Tibial artery (tissue), 4 donors: ENCODE results near the gene PTPRR.

ENCODE experiments used
- DNase-seq, 2 donors: peaks; one replicate each; pipeline ENCODE4 v3.0.0-alpha.2; 2019
- H3K27ac ChIP-seq, 2 donors: fragments of 200-600 bp; sonication (generic) in 1 of 2; 1 replicate in 1 of 2; 2 replicates in 1 of 2; pipeline ENCODE4 v1.5.1; 2018 to 2019; ENCODE audit warnings: mild to moderate bottlenecking in 1 of 2
- H3K27me3 ChIP-seq, 2 donors: fragments of 200-600 bp; sonication (generic) in 1 of 2; one replicate each; pipeline versions ENCODE4 v1.5.1 to v1.6.0; 2016 to 2019
- H3K36me3 ChIP-seq, 3 donors: fragments of 200-600 bp; sonication (generic) in 2 of 3; one replicate each; pipeline ENCODE4 v1.5.1; 2016 to 2019; ENCODE audit warnings: mild to moderate bottlenecking in 2 of 3
- H3K4me1 ChIP-seq, 4 donors: fragments of 200-600 bp; sonication (generic) in 2 of 4; 1 replicate in 3 of 4; 2 replicates in 1 of 4; pipeline ENCODE4 v1.5.1; 2016 to 2019
- H3K4me3 ChIP-seq, 2 donors: fragments of 200-600 bp; sonication (generic) in 1 of 2; 1 replicate in 1 of 2; 2 replicates in 1 of 2; pipeline ENCODE4 v1.5.1; 2018 to 2019; ENCODE audit warnings: mild to moderate bottlenecking in 2 of 2
- H3K9me3 ChIP-seq, 3 donors: fragments of 200-600 bp; sonication (generic) in 1 of 3; one replicate each; pipeline ENCODE4 v1.5.1; 2016 to 2019
- intact Hi-C: fragments of 100-400 bp; cut with DNase I; formaldehyde crosslinking; loops from one replicate; pipeline ENCODE4 v1.15.0; 2023; ENCODE audit warnings: low total_unique reads
- TF ChIP-seq, protein P1 (sequence below), 2 experiments: fragments of 200-600 bp in 1 of 2; fragments of 450-650 bp in 1 of 2; IDR thresholded peaks; one replicate each; pipeline ENCODE4 v1.5.1; 2017 to 2019; ENCODE audit warnings: antibody characterized with exemption in 2 of 2, mild to moderate bottlenecking in 1 of 2, moderate library complexity in 1 of 2

PTPRR gene

DNA sequence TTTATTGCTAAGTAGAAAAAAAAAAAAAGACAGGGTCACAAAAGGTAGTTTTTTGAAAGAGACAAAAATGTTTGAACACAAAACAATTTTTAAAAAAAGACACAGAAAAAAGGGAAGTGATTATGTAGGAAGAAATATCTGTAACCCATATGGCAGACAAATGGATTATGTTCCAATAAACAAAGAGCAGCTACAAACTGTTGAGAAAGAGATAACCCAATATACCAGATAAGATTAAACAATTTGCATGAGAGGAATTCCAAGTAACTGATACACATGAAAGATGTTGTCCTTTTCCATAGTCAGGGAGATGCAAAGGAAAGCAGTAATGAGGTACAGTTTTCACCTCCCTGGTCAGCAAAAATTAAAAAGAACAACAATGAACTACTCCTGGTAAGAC lies 44.9 kb downstream of the PTPRR start:
- intact Hi-C loops, result no loop called here
- no peaks in the 10 kb centered on the region for H3K4me1 ChIP-seq
- H3K9me3 ChIP-seq, result no peaks in the 10 kb centered on the region
- no peaks in the 10 kb centered on the region for H3K36me3 ChIP-seq
- no peak overlapping the region for H3K27ac ChIP-seq
- no peak overlapping the region for H3K4me3 ChIP-seq
- DNase-seq, result no peak
- no peaks in the 10 kb centered on the region for H3K27me3 ChIP-seq
- TF ChIP-seq, protein P1, sequence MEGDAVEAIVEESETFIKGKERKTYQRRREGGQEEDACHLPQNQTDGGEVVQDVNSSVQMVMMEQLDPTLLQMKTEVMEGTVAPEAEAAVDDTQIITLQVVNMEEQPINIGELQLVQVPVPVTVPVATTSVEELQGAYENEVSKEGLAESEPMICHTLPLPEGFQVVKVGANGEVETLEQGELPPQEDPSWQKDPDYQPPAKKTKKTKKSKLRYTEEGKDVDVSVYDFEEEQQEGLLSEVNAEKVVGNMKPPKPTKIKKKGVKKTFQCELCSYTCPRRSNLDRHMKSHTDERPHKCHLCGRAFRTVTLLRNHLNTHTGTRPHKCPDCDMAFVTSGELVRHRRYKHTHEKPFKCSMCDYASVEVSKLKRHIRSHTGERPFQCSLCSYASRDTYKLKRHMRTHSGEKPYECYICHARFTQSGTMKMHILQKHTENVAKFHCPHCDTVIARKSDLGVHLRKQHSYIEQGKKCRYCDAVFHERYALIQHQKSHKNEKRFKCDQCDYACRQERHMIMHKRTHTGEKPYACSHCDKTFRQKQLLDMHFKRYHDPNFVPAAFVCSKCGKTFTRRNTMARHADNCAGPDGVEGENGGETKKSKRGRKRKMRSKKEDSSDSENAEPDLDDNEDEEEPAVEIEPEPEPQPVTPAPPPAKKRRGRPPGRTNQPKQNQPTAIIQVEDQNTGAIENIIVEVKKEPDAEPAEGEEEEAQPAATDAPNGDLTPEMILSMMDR (IDR thresholded peaks at IDR 0.05), result no peak

DNA sequence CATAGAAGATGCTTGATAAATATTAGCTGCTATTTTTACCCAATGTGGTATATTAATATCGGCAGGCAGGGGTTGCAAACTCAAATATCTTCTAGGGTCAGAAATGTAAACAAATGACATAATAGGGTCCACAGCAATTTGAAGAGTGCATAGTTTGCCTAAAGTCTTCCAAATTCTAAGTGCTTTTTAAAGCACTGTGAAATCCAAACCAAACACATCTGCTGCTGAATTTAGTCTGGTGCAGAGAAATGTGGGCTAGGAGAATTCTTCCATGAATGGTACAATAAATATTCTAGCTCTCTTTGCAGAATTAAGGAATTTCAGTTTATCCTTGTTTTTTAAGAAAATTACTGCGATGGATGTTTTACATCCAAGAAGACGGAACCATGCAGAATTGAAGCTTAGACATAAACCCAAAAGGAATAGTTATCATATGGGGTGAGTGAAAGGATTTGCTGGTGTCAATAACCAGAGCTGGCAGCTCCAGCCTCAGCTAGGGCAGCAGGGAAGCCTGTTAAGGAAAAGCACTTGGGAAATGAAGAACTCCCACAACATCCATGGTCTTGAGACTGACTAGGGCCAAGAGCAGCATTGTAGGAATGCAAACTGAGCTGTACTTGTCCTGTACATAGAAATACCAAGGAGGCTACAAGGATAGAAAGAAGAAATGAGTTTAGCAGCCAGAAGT lies 65.5 kb downstream of the PTPRR start:
- peak overlapping the region in 1 of 2 donors; percentile 49 for H3K27ac ChIP-seq
- no peak overlapping the region for H3K4me3 ChIP-seq
- H3K9me3 ChIP-seq, result no peaks in the 10 kb centered on the region
- H3K27me3 ChIP-seq, result no peaks in the 10 kb centered on the region
- intact Hi-C loops, result no loop called here
- no peak for DNase-seq
- no peaks in the 10 kb centered on the region for H3K36me3 ChIP-seq
- H3K4me1 ChIP-seq, result peaks cover 0 to 43% (median 14%) of the 10 kb centered on the region in 4 donors
- TF ChIP-seq, protein P1 (IDR thresholded peaks at IDR 0.05), result no peak

GRCh38 chr12:70854138-70854537 lies 66.4 kb downstream of the PTPRR start:
- Histone ChIP-seq H3K27me3 (no peaks in the 10 kb centered on the region), H3K4me1 (peaks cover 0 to 51% (median 17%) of the 10 kb centered on the region in 4 donors), H3K36me3 (no peaks in the 10 kb centered on the region), H3K4me3 (no peak overlapping the region), H3K9me3 (no peaks in the 10 kb centered on the region), H3K27ac (peak overlapping the region in 1 of 2 donors; percentile 49)
- intact Hi-C loops, result no loop called here
- no peak for DNase-seq
- TF ChIP-seq, protein P1 (IDR thresholded peaks at IDR 0.05), result no peak

DNA sequence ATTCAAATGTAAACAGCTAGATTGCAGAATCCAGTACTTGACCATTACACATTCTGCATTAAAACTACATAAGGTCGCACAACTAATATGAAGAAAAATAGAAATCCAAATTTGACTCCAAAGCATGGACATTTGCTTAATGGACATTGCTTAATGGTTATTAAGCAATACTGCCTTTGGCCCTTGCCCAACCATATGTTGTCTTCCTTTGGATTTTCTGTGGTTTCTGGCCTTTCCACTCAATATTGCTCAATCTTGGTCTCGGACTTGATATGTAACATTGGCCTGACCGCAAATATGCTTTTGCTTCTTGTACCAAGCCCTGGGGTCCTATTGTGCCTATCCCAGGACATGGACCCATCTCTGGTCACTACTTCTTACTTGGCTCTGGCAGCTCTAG lies 67.2 kb downstream of the PTPRR start:
- TF ChIP-seq, protein P1 (IDR thresholded peaks at IDR 0.05), result no peak
- peak in 1 of 2 donors; percentile 57 for DNase-seq
- Histone ChIP-seq H3K27me3 (no peaks in the 10 kb centered on the region), H3K36me3 (no peaks in the 10 kb centered on the region), H3K9me3 (no peaks in the 10 kb centered on the region), H3K4me1 (peaks cover 0 to 54% (median 18%) of the 10 kb centered on the region in 4 donors), H3K27ac (peak overlapping the region; percentile 34 to 49), H3K4me3 (no peak overlapping the region)
- intact Hi-C loops, result no loop called here

DNA sequence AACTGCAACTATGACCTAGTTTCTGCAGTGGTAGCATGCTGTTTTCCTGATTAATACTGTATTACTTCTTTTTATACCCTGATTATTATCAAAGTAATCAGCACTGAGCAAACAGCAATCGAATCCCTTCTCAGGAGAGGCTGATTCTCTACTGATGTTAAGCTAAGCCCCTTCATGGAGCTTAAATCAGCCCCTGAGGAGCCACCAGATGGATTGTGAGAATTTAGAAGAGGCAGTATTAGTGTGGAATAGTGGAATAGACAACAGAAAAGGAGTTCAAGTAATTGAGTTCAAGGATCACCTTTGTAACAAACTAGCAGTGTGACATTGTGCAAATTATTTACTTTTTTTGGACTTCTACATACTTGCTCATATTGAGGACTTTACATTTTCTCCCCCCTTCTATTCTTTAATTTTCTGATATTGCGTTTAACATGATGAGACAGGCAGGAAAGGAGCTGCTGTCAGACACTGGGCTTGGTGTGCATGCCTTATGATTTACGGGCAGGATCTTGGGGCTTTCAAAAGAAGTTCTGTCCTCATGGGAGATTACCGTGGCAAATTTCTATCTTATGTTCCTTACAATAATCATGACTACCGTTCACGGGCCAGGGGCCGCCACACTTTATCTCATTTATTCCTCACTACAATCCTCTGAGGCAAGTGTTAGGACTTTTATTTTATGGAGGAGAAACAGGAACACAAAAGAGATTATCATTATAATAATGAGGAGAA lies 68.0 kb downstream of the PTPRR start:
- intact Hi-C loops, result no loop called here
- Histone ChIP-seq H3K4me3 (no peak overlapping the region), H3K27me3 (no peaks in the 10 kb centered on the region), H3K4me1 (peaks cover 0 to 54% (median 18%) of the 10 kb centered on the region in 4 donors), H3K9me3 (no peaks in the 10 kb centered on the region), H3K27ac (no peak overlapping the region), H3K36me3 (no peaks in the 10 kb centered on the region)
- DNase-seq, result no peak
- TF ChIP-seq, protein P1 (IDR thresholded peaks at IDR 0.05), result no peak
